Stimulated activated CD8-positive, alpha-beta memory T cell treated with anti-CD3 and anti-CD28 coated beads, Interleukin-7, amount 100 ng/mL, for 1 hour (primary cell): ENCODE measurements around the gene NLGN1.
"Not testable (repeated sequence)": the region's sequence is repeated elsewhere in the genome, so short reads cannot be mapped to it uniquely, and the experiment has no call there.

ENCODE experiments used
- DNase-seq, 2 donors: peaks; one replicate each; pipeline ENCODE4 v3.0.0-alpha.2; 2020; ENCODE audit warnings: low read depth in 2 of 2

The NLGN1 gene

GRCh38 chr3:174218016-174218415, 820.5 kb downstream of the NLGN1 start:
- no peak for DNase-seq

GRCh38 chr3:174219738-174220137, 822.2 kb downstream of the NLGN1 start:
- DNase-seq: no peak

GRCh38 chr3:174220775-174221554, 823.4 kb downstream of the NLGN1 start:
- DNase-seq: no peak

DNA sequence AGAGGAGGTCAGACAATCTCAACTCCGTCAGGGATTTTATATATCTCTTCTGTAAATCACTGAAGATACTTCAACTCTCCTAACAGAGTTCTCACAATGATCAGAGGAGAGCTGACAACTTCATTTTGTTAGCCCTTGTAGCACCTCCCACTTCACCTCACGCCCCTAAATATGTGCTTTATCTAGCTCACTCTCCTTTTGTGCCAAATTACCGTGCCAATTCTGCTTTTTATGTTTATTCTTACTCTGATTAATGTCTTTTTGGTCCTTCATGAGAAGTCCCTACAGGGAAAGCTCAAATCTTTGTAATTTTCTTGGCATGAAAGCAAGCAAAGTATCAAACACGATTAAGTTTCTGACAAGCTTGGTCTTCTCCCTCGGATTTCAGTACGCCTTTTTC, 825.5 kb downstream of the NLGN1 start:
- no peak for DNase-seq

DNA sequence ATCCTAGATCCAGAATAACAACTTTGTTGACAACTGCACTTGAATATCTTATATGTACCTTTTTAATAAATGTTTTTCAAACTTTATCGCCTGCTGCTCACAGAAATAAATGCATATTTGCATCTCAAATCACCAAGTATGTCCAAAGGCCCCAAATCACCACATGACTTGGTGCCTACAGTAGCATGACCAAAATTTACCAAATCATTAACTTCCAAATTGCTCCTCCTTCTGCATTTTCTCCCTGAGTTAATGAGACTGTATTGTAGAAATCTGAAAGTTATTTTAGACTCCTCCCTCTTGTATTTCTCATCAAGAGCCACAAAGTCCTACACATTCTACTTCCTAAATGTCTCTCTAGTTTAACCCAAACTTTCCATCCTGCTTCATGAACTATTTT, 826.1 kb downstream of the NLGN1 start:
- DNase-seq: no peak

DNA sequence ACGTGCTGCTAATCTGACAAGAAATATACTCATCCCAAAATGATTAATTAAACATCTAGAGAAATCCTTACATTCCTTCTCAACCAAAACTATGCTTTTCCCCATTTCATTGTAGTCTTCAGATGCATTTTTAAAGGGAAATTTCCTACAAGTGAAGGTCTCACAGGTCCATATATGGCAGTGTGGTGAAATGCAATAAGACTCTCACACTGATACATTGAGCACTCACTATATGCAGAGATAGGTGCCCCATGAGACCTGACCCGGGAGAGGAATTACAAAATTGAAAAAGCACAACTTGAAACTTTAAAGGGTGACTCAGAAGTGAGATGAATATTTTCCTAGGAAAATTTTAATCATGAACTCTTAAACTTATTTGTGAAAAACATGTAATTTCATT, 832.4 kb downstream of the NLGN1 start:
- DNase-seq: no peak

GRCh38 chr3:174232028-174232657, 834.6 kb downstream of the NLGN1 start:
- DNase-seq: not testable (repeated sequence)

GRCh38 chr3:174232658-174233429, 835.3 kb downstream of the NLGN1 start:
- DNase-seq: no peak

GRCh38 chr3:174233511-174233910, 836.0 kb downstream of the NLGN1 start:
- no peak for DNase-seq

DNA sequence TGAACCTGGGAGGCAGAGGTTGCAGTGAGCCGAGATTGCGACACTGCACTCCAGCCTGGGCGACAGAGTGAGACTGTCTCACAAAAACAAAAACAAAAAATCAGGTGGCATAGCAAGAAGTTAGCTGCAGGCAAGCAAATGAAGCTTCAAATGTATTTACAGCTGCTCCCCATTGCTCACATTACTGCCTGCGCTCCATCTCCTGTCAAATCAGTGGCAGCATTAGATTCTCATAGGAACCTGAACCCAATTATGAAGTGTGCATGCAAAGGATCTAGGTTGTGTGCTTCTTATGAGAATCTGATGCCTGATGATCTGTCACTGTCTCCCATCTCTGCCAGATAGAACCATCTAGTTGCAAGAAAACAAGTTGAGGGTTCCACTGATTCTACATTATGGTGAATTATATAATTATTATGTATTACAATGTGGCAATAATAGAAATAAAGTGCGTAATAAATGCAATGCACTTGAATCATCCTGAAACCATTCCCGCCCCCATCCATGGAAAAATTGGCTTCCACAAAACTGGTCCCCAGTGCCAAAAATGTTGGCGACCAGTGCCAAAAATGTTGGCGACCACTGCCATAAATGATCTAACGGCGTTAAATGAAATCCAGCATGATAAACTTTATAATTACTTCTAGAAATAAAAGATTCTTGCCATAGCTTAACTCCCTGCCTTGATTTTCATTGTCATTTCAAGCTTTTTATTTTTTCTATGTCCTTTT, 844.9 kb downstream of the NLGN1 start:
- no peak for DNase-seq

DNA sequence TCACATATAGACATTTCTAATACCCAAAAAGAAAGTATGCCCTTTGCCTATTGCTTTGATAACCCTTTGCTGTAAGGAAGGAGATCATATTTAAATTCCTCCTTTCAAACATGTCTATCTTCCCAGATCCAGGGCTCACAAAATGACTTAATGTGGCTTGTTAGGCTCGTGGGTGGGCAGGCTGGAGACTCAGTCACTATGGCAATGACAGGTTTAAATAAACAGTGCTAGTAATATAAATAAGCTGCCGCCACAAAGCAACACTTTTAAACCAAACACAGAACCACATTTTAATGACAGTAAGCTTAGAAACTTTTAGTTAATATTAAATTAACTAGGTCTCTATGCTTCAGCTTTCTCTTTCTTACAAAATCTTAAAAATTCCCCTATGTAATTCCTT, 845.6 kb downstream of the NLGN1 start:
- no peak for DNase-seq

DNA sequence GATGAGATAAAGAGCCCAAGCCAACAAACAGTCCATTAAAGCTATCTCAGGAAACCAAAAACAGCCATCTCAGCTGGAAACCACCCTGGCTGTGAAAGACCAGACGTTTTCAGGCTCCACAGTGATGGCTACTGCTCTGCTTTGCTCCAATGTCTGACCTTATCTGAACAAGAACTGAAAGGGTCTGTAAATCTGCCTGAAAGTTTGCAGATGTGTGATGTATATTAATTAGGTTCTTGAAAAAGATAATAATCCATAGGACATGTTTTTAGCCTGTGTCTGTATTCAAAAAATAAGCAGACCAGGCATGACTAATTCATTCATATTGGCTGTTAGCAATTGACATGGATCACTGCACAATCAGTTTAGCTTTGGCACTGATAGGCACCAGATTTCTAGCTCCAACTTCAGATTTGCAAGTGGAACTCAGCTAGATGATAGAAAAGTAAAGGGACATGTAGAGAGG, 850.2 kb downstream of the NLGN1 start:
- DNase-seq: no peak

- no peak for DNase-seq
Observed at GRCh38 chr3:174251681-174252080, 854.1 kb downstream of the NLGN1 start.

- DNase-seq: no peak
Observed at GRCh38 chr3:174253196-174253823, 855.8 kb downstream of the NLGN1 start.

GRCh38 chr3:174253940-174254339, 856.4 kb downstream of the NLGN1 start:
- DNase-seq: no peak

DNA sequence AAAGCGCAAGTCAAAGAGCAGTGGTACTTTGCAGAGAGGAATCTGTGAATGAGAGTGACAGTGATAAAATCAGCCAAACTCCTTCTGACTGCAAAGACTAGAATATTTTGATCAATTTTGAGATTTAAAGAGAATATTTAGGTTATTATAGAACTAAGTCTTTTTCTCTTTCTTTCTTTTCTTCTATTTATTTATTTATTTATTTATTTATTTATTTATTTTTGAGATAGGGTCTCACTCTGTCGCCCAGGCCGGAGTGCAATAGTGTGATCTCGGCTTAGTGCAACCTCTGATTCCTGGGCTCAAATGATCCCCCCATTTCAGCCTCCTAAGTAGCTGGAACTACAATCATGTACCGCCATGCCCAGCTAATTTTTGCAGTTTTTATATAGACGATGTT, 857.9 kb downstream of the NLGN1 start:
- DNase-seq: no peak

GRCh38 chr3:174266476-174266875, 868.9 kb downstream of the NLGN1 start:
- DNase-seq: no peak

DNA sequence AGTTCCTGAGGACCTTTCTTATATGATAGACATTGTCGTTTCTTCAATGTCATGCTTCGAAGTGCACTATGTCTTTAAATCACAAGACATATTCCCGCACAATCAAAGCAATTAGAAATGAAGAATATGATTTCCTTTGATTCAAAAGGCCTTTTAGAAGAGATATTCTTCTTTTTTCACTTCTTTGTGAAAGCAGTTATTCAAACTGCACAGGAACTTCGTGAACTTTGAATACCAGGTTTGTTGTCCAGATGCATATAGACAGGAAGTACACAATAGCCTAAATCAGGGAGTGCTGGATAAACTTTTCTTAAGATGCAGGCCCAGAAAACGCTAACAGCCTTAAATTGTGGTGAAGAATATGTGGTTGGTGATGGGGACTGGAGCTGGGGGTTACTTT, 870.5 kb downstream of the NLGN1 start:
- no peak for DNase-seq

GRCh38 chr3:174268586-174268985, 871.0 kb downstream of the NLGN1 start:
- DNase-seq: no peak

GRCh38 chr3:174270841-174271240, 873.3 kb downstream of the NLGN1 start:
- no peak for DNase-seq

- DNase-seq: no peak
Observed at GRCh38 chr3:174275336-174275735, 877.8 kb downstream of the NLGN1 start.
